HUES6 (cell line): ENCODE results near the gene SENP6.
"Not testable (repeated sequence)": the region's sequence is repeated elsewhere in the genome, so short reads cannot be mapped to it uniquely, and the experiment has no call there.

Experiments
- H3K27ac ChIP-seq: 2 replicates; pipeline ENCODE4 v1.7.0; 2013; ENCODE audit warnings: low read depth, mild to moderate bottlenecking, low read length, inconsistent platforms
- H3K27me3 ChIP-seq: 2 replicates; pipeline ENCODE4 v1.6.1; 2013; ENCODE audit warnings: low read length; ENCODE audit not compliant: control insufficient read depth, insufficient read depth
- H3K36me3 ChIP-seq: 2 replicates; pipeline ENCODE4 v1.6.1; 2013; ENCODE audit warnings: low read length; ENCODE audit not compliant: control insufficient read depth, insufficient read depth
- H3K4me1 ChIP-seq: 2 replicates; pipeline ENCODE4 v1.6.1; 2013; ENCODE audit warnings: low read length; ENCODE audit not compliant: control insufficient read depth, insufficient read depth
- H3K4me3 ChIP-seq: 2 replicates; pipeline ENCODE4 v1.5.1; 2013; ENCODE audit warnings: low read depth, low read length
- H3K9ac ChIP-seq: one replicate; pipeline ENCODE4 v1.6.1; 2013; ENCODE audit warnings: mild to moderate bottlenecking, low read length
- H3K9me3 ChIP-seq: 2 replicates; pipeline ENCODE4 v1.6.1; 2013; ENCODE audit warnings: low read depth, low read length; ENCODE audit not compliant: control insufficient read depth, insufficient read depth

The SENP6 gene

DNA sequence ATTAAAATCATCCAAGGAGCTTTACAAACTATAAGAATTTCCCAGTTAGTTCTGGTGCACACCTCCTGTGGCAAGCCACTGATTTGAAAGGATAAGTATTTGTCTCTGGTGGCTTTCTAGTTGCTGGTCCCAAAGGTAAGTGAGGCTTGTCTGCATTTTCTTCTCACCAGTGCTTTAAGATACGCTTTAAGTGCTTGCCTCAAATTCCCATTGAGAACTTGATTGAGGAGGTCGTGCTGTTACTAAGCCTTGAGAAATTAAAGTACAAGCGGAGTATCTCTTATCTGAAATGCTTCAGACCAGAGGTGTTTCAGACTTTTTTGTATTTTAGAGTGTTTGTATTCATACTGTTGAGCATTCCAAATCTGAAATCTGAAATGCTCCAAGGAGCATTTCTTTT is 117.5 kb downstream of the SENP6 start:
- H3K9ac ChIP-seq = no peak overlapping the region

DNA sequence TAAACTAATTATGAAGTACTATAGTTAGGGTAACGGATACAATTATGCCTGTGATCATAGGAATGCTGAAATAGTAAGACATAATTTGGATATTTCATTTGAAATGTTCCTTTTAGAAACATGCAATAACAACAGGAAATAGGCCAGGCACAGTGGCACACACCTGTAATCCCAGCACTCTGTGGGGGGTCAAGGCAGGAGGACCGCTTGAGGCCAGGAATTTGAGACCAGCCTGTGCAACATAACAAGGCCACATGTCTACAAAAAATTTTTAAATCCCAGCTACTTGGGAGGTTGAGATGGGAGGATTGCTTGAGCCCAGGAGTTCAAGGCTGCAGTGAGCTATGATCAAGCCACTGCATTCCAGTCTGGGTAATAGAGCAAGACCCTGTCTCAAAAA is 121.7 kb downstream of the SENP6 start:
- H3K36me3 ChIP-seq = no peaks in the 10 kb centered on the region
- no peak overlapping the region for H3K9ac ChIP-seq
- H3K9me3 ChIP-seq = no peaks in the 10 kb centered on the region
- no peak overlapping the region for H3K27ac ChIP-seq
- no peaks in the 10 kb centered on the region for H3K27me3 ChIP-seq
- H3K4me1 ChIP-seq = no peaks in the 10 kb centered on the region
- no peak overlapping the region for H3K4me3 ChIP-seq

More for the DNA sequence above, 117.5 kb downstream of the SENP6 start:
- Histone ChIP-seq H3K27me3 (no peaks in the 10 kb centered on the region), H3K27ac (no peak overlapping the region), H3K9me3 (no peaks in the 10 kb centered on the region), H3K36me3 (peaks cover 20% of the 10 kb centered on the region), H3K4me1 (no peaks in the 10 kb centered on the region), H3K4me3 (no peak overlapping the region)

DNA sequence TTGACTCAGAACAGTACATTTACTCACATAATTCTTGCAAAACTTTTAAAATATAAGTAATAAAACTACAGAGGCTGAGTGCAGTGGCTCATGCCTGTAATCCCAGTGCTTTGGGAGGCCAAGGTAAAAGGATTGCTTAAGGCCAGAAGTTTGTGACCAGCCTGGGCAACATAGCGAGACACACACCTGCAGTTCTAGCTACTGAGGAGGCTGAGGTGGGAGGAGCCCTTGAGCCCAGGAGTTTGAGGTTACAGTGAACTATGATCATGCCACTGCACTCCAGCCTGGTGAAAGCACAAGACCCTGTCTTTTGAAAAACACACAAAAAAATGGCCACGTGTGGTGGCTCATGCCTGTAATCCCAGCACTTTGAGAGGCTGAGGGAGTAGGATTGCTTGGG is 125.5 kb downstream of the SENP6 start:
- Histone ChIP-seq H3K27me3 (no peaks in the 10 kb centered on the region), H3K9me3 (no peaks in the 10 kb centered on the region), H3K4me3 (no peak overlapping the region), H3K36me3 (no peaks in the 10 kb centered on the region), H3K4me1 (no peaks in the 10 kb centered on the region), H3K9ac (no peak overlapping the region), H3K27ac (no peak overlapping the region)

DNA sequence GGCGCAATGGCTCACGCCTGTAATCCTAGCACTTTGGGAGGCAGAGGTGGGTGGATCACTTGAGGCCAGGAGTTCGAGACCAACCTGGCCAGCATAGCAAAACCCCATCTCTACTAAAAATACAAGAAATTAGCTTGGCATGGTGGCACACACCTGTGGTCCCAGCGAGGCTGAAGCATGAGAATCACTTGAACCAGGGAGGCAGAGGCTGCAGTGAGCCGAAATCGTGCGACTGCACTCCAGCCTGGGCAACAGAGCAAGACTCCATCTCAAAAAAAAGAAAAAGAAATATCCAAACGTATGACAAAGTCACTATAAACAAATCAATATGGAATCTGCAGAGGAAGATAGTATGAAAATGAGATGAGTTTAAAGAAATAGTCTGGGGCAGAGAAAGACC is 129.3 kb downstream of the SENP6 start:
- not testable (repeated sequence) for H3K4me1 ChIP-seq, H3K27me3 ChIP-seq, H3K9me3 ChIP-seq, H3K27ac ChIP-seq, H3K36me3 ChIP-seq, H3K4me3 ChIP-seq, H3K9ac ChIP-seq

DNA sequence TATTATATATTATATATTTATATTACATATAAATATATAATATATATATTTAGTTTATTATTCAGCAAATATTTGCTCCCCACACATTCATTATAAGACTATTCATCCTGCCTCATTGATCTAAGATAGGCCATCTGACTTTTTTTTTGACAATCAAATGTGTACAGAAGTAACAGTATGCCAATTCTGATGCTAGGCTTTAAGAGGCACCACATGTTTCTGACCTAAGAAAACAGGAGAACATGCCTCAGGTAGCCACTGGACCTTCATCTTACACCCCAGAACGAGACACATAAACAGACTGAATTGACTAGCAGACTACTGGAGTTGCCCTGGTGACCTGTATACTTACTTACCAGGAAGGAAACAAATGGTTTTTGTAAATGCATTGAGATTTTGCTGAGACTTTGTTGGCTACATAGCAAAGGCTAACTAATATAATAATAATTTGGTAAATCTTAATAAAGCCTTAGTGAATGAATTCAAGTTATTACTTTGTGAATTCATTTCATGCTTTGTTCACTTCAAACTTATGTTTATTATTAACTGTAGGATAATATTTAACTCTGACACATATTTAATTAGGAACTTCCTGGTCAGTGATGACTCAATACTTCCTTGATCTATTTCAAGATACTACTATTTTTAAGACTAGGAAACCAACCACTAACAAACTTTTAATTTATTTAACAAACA is 134.0 kb downstream of the SENP6 start:
- no peaks in the 10 kb centered on the region for H3K27me3 ChIP-seq

DNA sequence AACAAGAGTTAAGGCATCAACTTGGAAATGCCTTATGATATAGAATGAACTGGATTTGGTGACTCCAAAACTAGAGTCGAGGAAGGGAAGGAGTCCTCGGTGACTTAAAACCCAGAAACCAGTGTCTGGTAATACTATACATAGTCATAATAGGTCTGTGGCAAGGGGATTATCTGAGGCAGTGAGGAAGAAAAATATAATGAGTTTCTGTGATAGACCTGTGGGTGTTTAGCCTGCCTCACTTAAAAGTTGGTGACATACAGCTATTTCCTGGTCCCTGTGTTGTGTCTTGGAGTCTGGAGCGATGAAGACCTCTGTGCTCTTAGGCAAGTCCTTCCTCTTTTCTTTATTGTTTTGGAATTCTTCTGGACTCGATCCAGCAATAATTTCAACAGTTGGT is 142.3 kb downstream of the SENP6 start:
- no peaks in the 10 kb centered on the region for H3K4me1 ChIP-seq
- no peaks in the 10 kb centered on the region for H3K36me3 ChIP-seq
- no peaks in the 10 kb centered on the region for H3K9me3 ChIP-seq
- no peaks in the 10 kb centered on the region; the same call in 1 of the 2 replicates for H3K27me3 ChIP-seq
- no peak overlapping the region for H3K4me3 ChIP-seq
- H3K9ac ChIP-seq = no peak overlapping the region
- H3K27ac ChIP-seq = no peak overlapping the region

More for the DNA sequence above, 134.0 kb downstream of the SENP6 start:
- no peak overlapping the region for H3K4me3 ChIP-seq
- no peaks in the 10 kb centered on the region for H3K36me3 ChIP-seq
- no peaks in the 10 kb centered on the region for H3K9me3 ChIP-seq
- H3K27ac ChIP-seq = no peak overlapping the region
- no peaks in the 10 kb centered on the region for H3K4me1 ChIP-seq
- H3K9ac ChIP-seq = no peak overlapping the region

DNA sequence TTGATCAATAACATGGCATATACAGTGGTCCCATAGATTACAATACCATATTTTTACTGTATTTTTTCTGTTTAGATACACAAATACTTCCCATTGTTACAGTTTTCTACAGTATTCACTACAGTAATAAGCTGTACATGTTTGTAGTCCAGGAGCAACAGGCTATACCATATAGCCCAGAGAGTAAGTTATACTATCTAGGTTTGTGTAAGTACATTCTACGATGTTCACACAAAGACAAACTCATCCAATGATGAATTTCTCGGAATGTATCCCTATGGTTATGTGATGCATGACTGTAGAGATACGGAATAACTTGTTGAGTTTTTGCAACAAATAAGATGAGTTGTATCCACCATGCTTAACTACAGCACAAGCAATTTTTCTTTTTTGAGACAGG is 143.7 kb downstream of the SENP6 start:
- Histone ChIP-seq H3K4me3 (no peak overlapping the region), H3K9ac (no peak overlapping the region), H3K27ac (no peak overlapping the region), H3K27me3 (no peaks in the 10 kb centered on the region; the same call in 1 of the 2 replicates), H3K9me3 (no peaks in the 10 kb centered on the region), H3K4me1 (no peaks in the 10 kb centered on the region), H3K36me3 (no peaks in the 10 kb centered on the region)

DNA sequence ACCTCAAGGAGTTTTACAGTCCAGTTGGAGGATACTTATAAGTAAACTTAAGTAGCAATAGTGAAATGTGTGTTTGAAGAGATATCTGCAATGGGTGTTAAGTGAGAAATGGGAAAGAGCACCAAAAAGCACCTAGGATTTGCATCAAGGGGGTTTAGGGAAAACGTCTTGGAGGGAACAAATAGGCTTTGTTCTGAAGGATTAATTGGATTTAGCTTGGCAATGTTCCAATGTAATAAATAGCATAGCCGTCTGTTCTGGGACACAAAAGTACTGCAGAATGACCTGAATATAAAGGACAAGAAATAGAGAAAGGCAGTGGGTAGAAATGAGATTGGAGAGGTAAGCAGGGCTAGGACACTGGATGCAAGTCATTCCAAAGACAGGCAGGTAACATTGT is 144.5 kb downstream of the SENP6 start:
- Histone ChIP-seq H3K27ac (no peak overlapping the region), H3K9ac (no peak overlapping the region), H3K27me3 (no peaks in the 10 kb centered on the region; the same call in 1 of the 2 replicates), H3K4me1 (no peaks in the 10 kb centered on the region), H3K36me3 (no peaks in the 10 kb centered on the region), H3K9me3 (no peaks in the 10 kb centered on the region), H3K4me3 (no peak overlapping the region)

DNA sequence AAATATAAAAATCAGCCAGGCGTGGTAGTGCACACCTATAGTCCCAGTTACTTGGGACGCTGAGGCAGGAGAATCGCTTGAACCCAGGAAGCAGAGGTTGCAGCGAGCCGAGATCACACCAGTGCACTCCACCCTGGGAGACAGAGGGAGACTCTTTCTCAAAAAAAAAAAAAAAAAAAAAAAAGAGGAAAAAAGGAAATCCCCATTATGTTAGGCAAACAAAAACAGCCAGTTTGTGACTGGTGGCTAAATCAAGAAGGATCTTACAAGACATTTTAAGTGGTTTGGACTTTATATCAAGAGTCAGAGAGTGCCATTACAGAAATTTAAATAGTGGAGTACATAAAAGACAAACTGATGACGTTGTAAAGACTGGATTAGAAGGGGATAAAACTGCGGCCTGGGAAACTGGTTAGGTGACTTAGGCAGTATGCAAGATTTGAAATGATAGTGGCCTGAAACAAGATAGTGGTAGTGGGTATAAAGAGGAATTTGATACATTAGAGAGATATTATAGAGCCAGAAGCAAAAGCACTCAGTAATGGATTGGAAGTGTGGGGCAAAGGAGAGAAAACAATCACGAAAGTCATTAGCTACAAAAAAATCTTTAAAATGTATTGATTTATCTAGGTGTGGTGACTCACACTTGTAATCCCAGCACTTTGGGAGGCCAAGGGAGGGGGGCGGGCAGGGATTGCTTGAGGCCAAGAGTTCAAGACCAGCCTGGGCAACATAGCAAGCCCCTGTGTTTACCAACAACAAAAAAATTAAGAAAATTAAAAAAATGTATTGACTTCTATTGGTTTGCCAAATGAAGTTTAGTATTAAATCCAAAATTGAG is 145.7 kb downstream of the SENP6 start:
- Histone ChIP-seq H3K4me3 (no peak overlapping the region), H3K9me3 (no peaks in the 10 kb centered on the region), H3K27me3 (no peaks in the 10 kb centered on the region; the same call in 1 of the 2 replicates), H3K36me3 (no peaks in the 10 kb centered on the region), H3K4me1 (no peaks in the 10 kb centered on the region), H3K27ac (no peak overlapping the region), H3K9ac (no peak overlapping the region)

DNA sequence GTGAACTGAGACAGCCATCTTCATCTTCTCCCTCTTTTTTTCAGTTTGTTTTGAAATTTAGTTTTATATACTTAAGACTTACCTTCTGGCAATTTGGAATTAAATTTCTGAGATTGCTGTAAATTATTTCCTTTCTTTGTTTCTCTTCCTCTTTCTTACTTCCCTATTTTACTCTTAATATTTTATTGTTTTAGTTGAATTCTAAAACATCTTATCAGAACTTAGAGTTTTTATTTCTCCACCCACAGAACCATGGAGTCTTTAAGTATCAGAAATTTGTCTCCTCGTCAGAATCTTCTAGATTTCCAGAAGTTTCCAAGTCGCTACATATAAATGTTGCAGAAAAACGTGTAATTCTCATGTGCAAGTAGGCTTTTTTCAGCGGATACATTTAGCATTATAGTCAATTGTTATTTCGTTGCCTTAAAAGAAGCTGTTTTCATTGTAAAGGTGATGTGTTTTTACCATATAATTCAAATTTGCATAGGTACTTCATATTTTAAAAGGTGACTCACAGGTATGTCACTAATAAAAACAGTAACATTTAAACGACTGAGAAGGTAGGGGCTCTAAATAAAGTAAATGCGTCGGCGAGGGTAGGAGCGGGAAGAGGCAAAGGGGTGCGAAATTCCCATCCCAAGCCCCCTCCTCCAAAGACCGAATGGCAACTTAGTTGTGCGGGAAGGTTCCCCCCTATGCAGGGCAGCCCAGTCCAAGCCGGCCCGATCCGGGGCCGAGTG is 146.5 kb downstream of the SENP6 start:
- Histone ChIP-seq H3K9ac (peak overlapping the region; percentile 89), H3K4me1 (no peaks in the 10 kb centered on the region), H3K27ac (peak overlapping the region; percentile 38; the same call in 1 of the 2 replicates), H3K36me3 (no peaks in the 10 kb centered on the region), H3K9me3 (no peaks in the 10 kb centered on the region), H3K4me3 (peak overlapping the region; percentile 79), H3K27me3 (no peaks in the 10 kb centered on the region; the same call in 1 of the 2 replicates)
